ENCODE data around the gene ATXN3L.

The ATXN3L gene

DNA sequence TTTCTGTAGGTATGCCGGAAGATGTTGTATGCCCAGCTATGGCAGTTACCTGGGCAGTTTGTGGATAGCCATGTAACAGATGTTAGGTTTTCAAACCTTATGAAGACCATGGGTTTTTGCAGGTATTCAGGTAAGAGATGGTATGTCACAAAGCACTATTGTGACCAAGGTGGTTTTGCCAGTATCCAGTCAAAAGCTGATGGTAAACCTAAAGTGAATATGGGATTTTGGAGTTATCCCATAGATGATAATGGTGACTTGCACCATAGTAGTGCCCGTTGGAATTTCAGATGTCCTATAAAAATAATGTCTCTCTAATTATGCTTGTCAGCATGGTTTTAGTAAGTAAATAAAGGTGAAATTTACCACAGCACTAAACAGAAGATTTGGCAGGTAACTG is at the start of gene ATXN3L:
TSS of gene ATXN3L (minus strand) at position 101 of the 400 bp plus-strand sequence. CDS start 119 bp downstream, outside the sequence.
- no peak within 1 kb of the TSS for H3K27ac Mint-ChIP-seq
- no peak for DNase-seq
- no peaks in the 10 kb centered on the region for H3K36me3 Mint-ChIP-seq
- H3K9me3 Mint-ChIP-seq = no peaks in the 10 kb centered on the region
- H3K27me3 Mint-ChIP-seq = no peaks in the 10 kb centered on the region
- no peak within 1 kb of the TSS for H3K4me3 Mint-ChIP-seq
- CTCF ChIA-PET = no interaction called here
- no peaks in the 10 kb centered on the region for H3K4me1 Mint-ChIP-seq

DNA sequence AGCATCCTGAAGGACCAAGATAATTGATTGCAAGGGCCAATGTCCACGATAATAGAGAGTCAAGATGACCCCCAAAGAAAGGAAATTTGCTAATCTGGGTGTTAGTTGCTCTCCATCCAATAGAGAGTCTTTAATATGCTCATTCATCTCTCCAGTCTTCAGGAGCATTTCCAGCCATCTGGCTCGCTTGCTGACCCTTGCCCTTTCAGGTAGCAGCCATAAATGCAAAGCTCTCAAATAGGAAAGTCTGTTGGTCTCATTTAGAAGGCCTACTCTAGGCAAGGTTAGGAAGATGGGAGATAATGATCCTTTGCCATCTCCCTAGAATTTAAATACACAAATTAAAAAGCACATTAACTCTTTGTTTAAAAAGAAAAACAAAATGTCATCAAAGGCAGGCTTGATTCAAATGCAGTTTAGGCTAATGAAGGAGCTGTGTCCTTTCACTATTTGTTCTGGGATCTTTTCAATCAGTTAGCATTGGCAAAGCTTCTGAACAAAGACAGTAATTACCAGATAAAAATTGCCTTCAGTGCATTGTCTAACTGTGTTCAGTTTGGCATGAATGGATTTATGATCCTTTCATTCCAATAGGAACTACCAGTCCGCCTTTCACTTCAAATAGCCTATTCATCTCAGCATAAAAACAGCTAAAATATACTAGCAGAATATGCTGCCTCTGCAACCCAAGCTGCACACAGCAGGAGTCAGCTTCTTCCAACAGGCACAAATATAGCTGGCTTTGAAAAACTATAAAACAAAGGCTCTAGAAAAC is 49.6 kb upstream of the ATXN3L start:
- CTCF ChIA-PET = no interaction called here
- Mint-ChIP-seq H3K36me3 (no peaks in the 10 kb centered on the region), H3K27me3 (no peaks in the 10 kb centered on the region), H3K9me3 (no peaks in the 10 kb centered on the region), H3K27ac (no peak overlapping the region), H3K4me3 (no peak overlapping the region), H3K4me1 (no peaks in the 10 kb centered on the region)
- no peak for DNase-seq

DNA sequence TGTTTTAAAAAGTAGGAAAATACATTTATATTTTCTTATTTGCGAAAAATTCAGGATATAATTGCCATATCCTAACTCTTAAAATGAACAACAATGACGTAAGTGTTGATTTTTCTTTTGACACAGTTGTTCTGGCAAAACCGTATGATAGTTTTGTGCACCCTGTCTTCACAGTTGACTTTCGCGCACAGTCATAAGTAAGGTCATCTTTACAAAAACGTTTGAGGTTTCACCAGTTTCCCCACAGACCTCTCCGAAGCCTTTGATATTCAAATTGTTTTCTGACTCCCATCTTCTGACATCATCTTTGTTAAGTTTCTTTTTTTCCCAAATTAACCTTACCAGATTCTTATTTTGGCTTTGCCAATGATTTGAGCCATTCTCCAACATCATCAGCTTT is 48.1 kb upstream of the ATXN3L start:
- CTCF ChIA-PET = no interaction called here
- no peaks in the 10 kb centered on the region for H3K27me3 Mint-ChIP-seq
- H3K36me3 Mint-ChIP-seq = no peaks in the 10 kb centered on the region
- no peaks in the 10 kb centered on the region for H3K9me3 Mint-ChIP-seq
- no peak for DNase-seq
- H3K27ac Mint-ChIP-seq = no peak overlapping the region
- no peak overlapping the region for H3K4me3 Mint-ChIP-seq
- H3K4me1 Mint-ChIP-seq = no peaks in the 10 kb centered on the region

DNA sequence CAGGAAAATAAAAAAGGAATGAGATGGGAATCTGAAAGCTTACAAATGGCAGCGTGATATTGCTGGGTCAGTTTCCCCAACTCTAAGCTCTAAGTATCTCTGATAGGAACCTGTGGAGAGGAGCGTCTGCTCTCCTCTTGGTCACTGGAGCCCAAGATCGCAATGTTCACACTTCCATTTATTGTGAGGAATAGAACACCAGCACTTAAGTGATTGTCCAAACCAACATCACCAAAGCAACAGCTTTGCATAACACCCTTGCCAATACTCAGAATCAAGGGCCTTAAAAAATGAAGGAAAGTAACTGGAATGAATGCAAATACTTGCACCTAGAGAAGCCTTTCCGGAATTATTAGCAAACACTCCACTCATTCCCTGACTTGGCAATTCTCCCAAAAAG is 46.8 kb upstream of the ATXN3L start:
- no peak overlapping the region for H3K27ac Mint-ChIP-seq
- no peak overlapping the region for H3K4me3 Mint-ChIP-seq
- CTCF ChIA-PET = no interaction called here
- DNase-seq = no peak
- H3K36me3 Mint-ChIP-seq = no peaks in the 10 kb centered on the region
- H3K4me1 Mint-ChIP-seq = no peaks in the 10 kb centered on the region
- no peaks in the 10 kb centered on the region for H3K27me3 Mint-ChIP-seq
- H3K9me3 Mint-ChIP-seq = no peaks in the 10 kb centered on the region

DNA sequence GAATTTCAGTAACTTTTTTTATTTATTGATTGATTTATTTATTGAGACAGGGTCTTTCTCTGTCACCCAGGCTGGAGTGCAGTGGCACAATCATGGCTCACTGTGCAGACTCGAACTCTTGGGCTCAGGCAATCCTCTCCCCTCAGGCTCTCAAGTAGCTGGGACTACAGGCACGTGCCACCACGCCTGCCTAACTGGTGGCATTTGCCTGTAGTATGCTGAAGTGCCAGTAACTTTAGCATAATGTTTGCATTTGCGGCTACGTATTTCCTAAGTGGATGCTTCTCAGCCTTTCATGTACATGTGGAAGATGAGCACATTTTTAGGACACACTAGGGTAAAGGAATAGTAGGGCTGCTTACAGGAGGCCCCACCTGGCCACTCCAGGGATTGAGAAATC is 45.3 kb upstream of the ATXN3L start:
- Mint-ChIP-seq H3K4me3 (no peak overlapping the region), H3K9me3 (no peaks in the 10 kb centered on the region), H3K36me3 (no peaks in the 10 kb centered on the region), H3K27me3 (no peaks in the 10 kb centered on the region), H3K27ac (no peak overlapping the region), H3K4me1 (no peaks in the 10 kb centered on the region)
- DNase-seq = no peak
- CTCF ChIA-PET = no interaction called here

DNA sequence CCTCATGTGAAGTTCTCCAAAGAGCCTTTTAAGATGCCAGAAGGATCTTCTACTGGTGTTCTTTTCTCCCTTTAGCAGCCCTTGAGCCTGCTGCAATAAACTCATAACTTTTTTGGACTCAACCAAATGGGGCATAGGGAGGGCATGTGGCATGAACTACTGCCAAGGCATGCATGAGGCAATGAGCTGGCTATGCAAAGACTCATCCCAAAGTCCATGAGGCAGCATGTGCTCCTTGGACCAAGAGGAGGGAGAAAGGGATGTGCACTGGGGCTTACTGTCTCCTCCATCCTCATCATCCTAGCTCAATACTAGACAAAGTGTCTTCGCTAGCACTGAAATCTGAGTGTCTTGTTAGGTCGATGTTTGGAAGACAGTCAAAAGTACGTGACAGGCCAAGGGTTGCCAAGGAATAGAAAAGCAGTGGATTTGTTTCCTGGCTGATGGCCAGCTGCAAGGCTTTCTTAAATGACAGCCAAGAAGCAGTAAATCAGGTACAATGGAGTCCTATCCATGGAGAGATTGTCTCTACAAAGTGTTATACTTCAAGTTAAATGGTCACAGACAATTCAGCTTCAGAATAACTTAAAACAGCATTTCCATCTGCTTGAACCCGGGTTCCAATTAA is 44.5 kb upstream of the ATXN3L start:
- no peak for DNase-seq
- Mint-ChIP-seq H3K27ac (no peak overlapping the region), H3K27me3 (no peaks in the 10 kb centered on the region), H3K4me1 (no peaks in the 10 kb centered on the region), H3K36me3 (no peaks in the 10 kb centered on the region), H3K9me3 (no peaks in the 10 kb centered on the region), H3K4me3 (no peak overlapping the region)
- CTCF ChIA-PET = no interaction called here

DNA sequence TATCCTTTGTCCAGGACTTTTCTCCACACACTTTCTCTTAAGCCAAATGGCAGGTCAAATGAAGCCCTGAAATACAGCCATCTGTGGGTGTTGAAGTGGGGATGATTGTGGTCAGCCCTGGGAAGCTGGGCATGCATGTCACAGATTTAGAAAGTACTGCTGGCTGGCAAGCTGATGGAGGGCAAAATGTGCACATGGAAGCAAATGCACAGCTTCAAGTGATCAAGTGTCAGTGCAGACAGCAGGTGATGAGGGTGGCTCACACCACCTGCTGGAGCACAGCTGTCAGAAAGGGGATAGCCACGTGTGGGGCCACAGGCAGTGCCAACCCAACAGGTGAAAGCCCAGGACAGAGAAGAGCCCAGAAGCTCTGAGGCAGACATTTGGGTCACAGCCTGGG is 40.3 kb upstream of the ATXN3L start:
- Mint-ChIP-seq H3K27ac (no peak overlapping the region), H3K4me1 (no peaks in the 10 kb centered on the region), H3K4me3 (no peak overlapping the region), H3K36me3 (no peaks in the 10 kb centered on the region), H3K9me3 (no peaks in the 10 kb centered on the region), H3K27me3 (no peaks in the 10 kb centered on the region)
- no peak for DNase-seq
- CTCF ChIA-PET = no interaction called here

DNA sequence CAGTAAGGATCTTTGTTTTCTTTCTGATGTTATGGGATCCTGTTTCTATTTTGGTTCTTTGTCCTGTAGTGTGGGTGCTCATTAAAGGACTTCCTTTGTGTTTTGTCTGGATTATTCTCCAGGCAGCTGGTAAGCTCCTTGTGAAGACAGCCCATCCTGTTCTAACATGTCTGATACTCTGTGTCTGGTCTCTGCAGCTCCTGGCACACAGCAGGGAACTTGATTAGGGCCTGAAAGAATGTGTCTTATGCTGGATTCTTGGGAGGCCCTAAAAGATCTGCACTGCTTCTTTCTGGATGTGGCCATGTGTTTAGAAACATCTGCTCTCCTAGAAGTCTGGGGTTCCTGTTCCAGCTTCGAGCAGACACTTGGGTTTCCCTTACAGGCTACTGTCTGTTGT is 38.1 kb upstream of the ATXN3L start:
- Mint-ChIP-seq H3K4me1 (no peaks in the 10 kb centered on the region), H3K27me3 (no peaks in the 10 kb centered on the region), H3K27ac (no peak overlapping the region), H3K4me3 (no peak overlapping the region), H3K9me3 (no peaks in the 10 kb centered on the region), H3K36me3 (no peaks in the 10 kb centered on the region)
- no peak for DNase-seq
- CTCF ChIA-PET = interaction anchor here (1.0 kb wide), 1 partner anchor 266 kb away, joined by 3 read pairs; no protein-coding TSS in a partner anchor

DNA sequence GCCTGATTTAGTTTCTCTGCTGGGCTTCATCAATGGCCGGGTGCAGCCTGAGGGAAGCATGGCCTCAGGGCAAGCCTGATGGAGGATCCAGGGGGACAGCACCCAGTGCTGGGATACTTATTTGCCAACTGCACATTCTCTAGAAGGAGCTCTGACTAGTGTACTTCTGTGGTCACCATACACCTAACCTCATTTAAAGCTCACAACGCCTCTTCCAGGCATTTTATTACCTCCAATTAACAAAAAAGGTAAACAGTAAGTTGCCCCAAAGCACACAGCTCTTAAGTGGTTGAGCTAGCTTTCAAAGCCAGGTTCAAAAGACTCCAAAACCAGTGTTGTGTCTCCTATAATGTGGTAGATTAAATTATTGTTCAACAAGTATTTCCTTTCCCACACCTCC is 26.8 kb upstream of the ATXN3L start:
- no peaks in the 10 kb centered on the region for H3K36me3 Mint-ChIP-seq
- no peaks in the 10 kb centered on the region for H3K27me3 Mint-ChIP-seq
- H3K4me1 Mint-ChIP-seq = no peaks in the 10 kb centered on the region
- H3K9me3 Mint-ChIP-seq = no peaks in the 10 kb centered on the region
- no peak for DNase-seq
- CTCF ChIA-PET = no interaction called here
- no peak overlapping the region for H3K4me3 Mint-ChIP-seq
- H3K27ac Mint-ChIP-seq = no peak overlapping the region

DNA sequence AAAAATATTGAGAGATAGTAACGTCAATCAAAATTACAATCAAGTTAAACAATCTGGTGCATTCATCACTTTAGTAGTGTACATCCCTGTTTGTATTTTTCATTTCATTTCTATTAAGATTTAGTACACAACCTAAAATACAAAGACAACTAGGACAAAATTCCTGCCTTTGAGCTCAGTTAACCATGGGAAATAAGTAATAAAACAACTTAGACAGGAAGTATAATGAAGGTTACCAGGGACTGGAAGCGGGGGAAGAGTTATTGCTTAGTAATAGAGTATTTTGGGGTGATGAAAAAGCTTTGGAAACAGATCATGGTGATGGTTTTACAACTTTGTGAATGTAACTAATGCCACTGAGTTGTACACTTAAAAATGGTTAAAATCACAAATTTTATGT is 25.6 kb upstream of the ATXN3L start:
- Mint-ChIP-seq H3K9me3 (no peaks in the 10 kb centered on the region), H3K27ac (no peak overlapping the region), H3K27me3 (no peaks in the 10 kb centered on the region), H3K4me3 (no peak overlapping the region), H3K4me1 (no peaks in the 10 kb centered on the region), H3K36me3 (no peaks in the 10 kb centered on the region)
- CTCF ChIA-PET = no interaction called here
- no peak for DNase-seq

DNA sequence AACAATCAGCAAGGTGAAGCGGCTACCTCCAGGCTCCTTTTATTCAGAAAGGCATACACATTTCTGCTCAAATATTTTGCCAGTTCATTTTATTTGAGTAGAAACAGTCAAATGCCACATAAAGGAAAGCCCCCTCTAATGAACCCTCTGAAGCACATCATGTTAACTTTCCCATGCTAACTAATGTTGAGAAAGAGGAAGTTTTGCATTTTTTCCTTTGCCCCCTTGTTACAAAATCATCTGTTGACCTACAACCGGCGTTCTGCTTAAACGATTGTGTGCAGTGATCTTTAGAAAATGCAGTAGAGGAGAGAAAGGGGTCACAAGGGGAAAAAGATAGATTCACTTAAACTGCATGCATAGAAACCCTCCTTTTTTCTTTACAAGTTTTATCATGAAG is 25.2 kb upstream of the ATXN3L start:
- no peak for DNase-seq
- H3K4me1 Mint-ChIP-seq = no peaks in the 10 kb centered on the region
- no peaks in the 10 kb centered on the region for H3K36me3 Mint-ChIP-seq
- CTCF ChIA-PET = no interaction called here
- no peak overlapping the region for H3K27ac Mint-ChIP-seq
- no peaks in the 10 kb centered on the region for H3K9me3 Mint-ChIP-seq
- H3K27me3 Mint-ChIP-seq = no peaks in the 10 kb centered on the region
- no peak overlapping the region for H3K4me3 Mint-ChIP-seq

DNA sequence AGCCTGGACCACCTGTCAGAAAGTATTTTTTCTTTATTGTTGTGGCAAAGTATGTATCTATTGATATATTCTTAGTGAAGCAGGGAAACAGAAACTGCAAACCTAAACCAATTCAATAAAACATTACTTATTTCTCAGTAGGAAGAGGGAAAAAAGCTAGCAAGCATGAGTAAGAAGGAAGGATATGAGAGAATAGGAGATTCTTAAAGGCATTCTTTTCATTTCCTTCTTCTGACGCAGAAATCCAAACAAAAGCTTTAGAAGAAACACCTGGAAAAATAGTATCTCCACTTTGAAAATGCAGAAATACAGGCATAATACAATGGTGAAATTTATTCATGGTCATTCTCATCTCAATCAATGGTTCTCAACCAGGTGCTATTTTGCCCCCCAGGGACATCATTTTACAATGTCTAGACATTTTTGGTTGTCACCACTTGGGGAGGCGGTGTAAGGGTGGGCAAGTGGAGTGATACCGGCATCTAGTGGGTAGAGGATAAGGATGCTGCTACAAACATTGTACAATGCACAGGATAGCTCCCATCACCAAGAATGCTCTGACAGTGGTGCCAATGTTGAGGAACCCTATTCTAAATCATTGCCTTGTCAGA is 21.7 kb upstream of the ATXN3L start:
- Mint-ChIP-seq H3K9me3 (no peaks in the 10 kb centered on the region), H3K27me3 (no peaks in the 10 kb centered on the region), H3K4me3 (no peak overlapping the region), H3K4me1 (no peaks in the 10 kb centered on the region), H3K36me3 (no peaks in the 10 kb centered on the region), H3K27ac (no peak overlapping the region)
- CTCF ChIA-PET = interaction anchor here (1.3 kb wide), 1 partner anchor 249 kb away, joined by 3 read pairs; no protein-coding TSS in a partner anchor
- no peak for DNase-seq

DNA sequence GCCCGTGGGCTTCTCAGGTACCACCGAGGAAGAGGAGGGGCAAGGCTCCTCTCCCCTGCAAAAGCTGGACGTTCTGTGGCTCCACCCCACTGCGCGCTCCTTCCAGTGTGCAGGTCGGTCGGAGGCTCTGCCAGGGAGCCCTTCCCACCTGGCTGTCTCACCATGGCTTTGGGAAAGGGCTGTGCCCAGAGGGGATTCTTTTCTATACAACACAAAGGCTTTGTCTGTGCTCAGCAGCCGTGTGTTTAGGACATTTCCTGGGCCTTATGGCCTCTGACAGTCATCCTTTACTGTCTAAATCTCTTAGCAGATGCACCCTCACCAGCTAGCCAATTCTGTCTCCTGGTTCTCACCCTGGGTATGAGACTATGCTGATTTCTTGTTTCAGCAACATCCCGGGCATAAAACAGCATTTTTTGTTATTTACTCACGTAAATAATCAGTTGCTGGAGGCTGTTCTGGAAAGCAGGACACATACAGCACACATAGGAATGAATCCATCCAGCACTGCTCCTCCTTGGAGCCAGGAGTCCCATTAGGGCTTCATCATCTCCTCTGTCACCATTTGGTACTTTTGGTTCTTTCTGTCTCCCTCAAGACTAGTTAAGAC is 20.4 kb upstream of the ATXN3L start:
- CTCF ChIA-PET = no interaction called here
- H3K4me3 Mint-ChIP-seq = no peak overlapping the region
- H3K4me1 Mint-ChIP-seq = no peaks in the 10 kb centered on the region
- no peaks in the 10 kb centered on the region for H3K9me3 Mint-ChIP-seq
- no peaks in the 10 kb centered on the region for H3K36me3 Mint-ChIP-seq
- H3K27ac Mint-ChIP-seq = no peak overlapping the region
- DNase-seq = no peak
- H3K27me3 Mint-ChIP-seq = no peaks in the 10 kb centered on the region

DNA sequence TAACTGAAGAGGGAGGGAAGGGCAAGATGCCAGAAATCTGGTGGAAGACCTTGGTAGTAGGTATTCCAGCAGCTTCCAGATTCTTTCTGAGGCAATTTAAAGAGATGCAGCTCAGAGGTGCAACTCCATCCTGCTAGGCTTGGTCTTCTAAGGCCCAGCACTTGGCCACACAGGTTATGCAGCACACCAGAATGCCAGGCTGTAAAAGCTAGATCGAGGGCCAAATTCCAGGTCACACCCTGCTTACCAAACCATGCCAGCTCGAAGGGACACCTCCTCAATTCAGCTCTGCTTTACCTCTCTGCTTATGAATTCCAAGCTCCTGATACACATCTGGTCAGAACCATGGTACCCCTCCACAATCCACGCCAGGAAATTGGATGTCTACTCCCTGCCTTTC is 19.8 kb upstream of the ATXN3L start:
- CTCF ChIA-PET = interaction anchor here (0.7 kb wide), 1 partner anchor 393 kb away, joined by 3 read pairs; no protein-coding TSS in a partner anchor
- Mint-ChIP-seq H3K27ac (no peak overlapping the region), H3K36me3 (no peaks in the 10 kb centered on the region), H3K4me1 (no peaks in the 10 kb centered on the region), H3K27me3 (no peaks in the 10 kb centered on the region), H3K4me3 (no peak overlapping the region), H3K9me3 (no peaks in the 10 kb centered on the region)
- DNase-seq = no peak
